HG03342 (cell line): Measurements from ENCODE around the gene RCSD1.

Source experiments
- ATAC-seq: cut with Tn5 transposase; IDR thresholded peaks from one replicate; pipeline ENCODE4 v1.9.1; 2021; ENCODE audit warnings: mild to moderate bottlenecking, moderate library complexity; ENCODE audit not compliant: unreplicated experiment

RCSD1 gene

GRCh38 chr1:167617153-167618147 lies 12.6 kb upstream of the RCSD1 start:
- ATAC-seq = peak; percentile 55

GRCh38 chr1:167618366-167618765 lies 11.7 kb upstream of the RCSD1 start:
- ATAC-seq = no peak

GRCh38 chr1:167618789-167619188 lies 11.2 kb upstream of the RCSD1 start:
- ATAC-seq = no peak

- ATAC-seq = no peak
Observed at GRCh38 chr1:167620002-167620401, 10.0 kb upstream of the RCSD1 start.

- no peak for ATAC-seq
Observed at GRCh38 chr1:167621780-167622313, 8.2 kb upstream of the RCSD1 start.

GRCh38 chr1:167623951-167624350 lies 6.1 kb upstream of the RCSD1 start:
- ATAC-seq = no peak

- ATAC-seq = no peak
Observed at GRCh38 chr1:167625040-167625823, 4.8 kb upstream of the RCSD1 start.

GRCh38 chr1:167627615-167627864 lies 2.5 kb upstream of the RCSD1 start:
- ATAC-seq = peak; percentile 23

- ATAC-seq = peak; percentile 72
Observed at GRCh38 chr1:167627865-167628641, 2.0 kb upstream of the RCSD1 start.

- no peak for ATAC-seq
Observed at GRCh38 chr1:167628741-167629515, 1.1 kb upstream of the RCSD1 start.

GRCh38 chr1:167630568-167631385 lies 745 bp downstream of the RCSD1 start:
- ATAC-seq = no peak

- ATAC-seq = no peak
Observed at GRCh38 chr1:167631386-167631935, 1.4 kb downstream of the RCSD1 start.

GRCh38 chr1:167631936-167632614 lies 2.0 kb downstream of the RCSD1 start:
- ATAC-seq = no peak

GRCh38 chr1:167633258-167633944 lies 3.4 kb downstream of the RCSD1 start:
- no peak for ATAC-seq

- no peak for ATAC-seq
Observed at GRCh38 chr1:167634435-167634834, 4.4 kb downstream of the RCSD1 start.

GRCh38 chr1:167635156-167635648 lies 5.2 kb downstream of the RCSD1 start:
- no peak for ATAC-seq

- ATAC-seq = no peak
Observed at GRCh38 chr1:167635941-167636340, 5.9 kb downstream of the RCSD1 start.

GRCh38 chr1:167638064-167638463 lies 8.0 kb downstream of the RCSD1 start:
- no peak for ATAC-seq
